Body of pancreas (tissue), 4 donors: ENCODE results near the gene ABL2. TPM values are rescaled to one million over a fixed set of nuclear protein-coding genes. Genes with fewer than 3 reads are reported as not detected.
"Not testable (repeated sequence)": the region's sequence is repeated elsewhere in the genome, so short reads cannot be mapped to it uniquely, and the experiment has no call there.

Experiments used
- ATAC-seq: fragments of 150-250 bp; one replicate; pipeline ENCODE4 v1.9.1; 2016
- DNase-seq, 4 donors: peaks; one replicate each; pipeline ENCODE4 v3.0.0-alpha.2; 2019
- H3K27ac ChIP-seq, 4 donors: fragments of 200-600 bp; sonication (generic); 1 replicate in 3 of 4; 2 replicates in 1 of 4; pipeline versions ENCODE4 v1.5.1 to v1.6.1; 2016 to 2019; ENCODE audit warnings: mild to moderate bottlenecking in 1 of 4, mixed read lengths in 1 of 4, moderate library complexity in 1 of 4
- H3K27me3 ChIP-seq, 2 donors: fragments of 200-600 bp; sonication (generic); one replicate each; pipeline ENCODE4 v1.6.0; 2016; ENCODE audit warnings: mild to moderate bottlenecking in 1 of 2
- H3K36me3 ChIP-seq, 2 donors: fragments of 200-600 bp; sonication (generic); replicated peaks in 1 of 2; 2 replicates each; pipeline ENCODE4 v1.5.1; 2016; ENCODE audit warnings: low read depth in 2 of 2; ENCODE audit not compliant: insufficient read depth in 1 of 2
- H3K4me1 ChIP-seq: fragments of 200-600 bp; sonication (generic); one replicate; pipeline ENCODE4 v1.6.0; 2016
- H3K4me3 ChIP-seq, 2 donors: fragments of 200-600 bp; sonication (generic); 1 replicate in 1 of 2; 2 replicates in 1 of 2; pipeline ENCODE4 v1.5.1; 2016 to 2019
- H3K9me3 ChIP-seq, 3 donors: fragments of 200-600 bp; sonication (generic); 1 replicate in 2 of 3; 2 replicates in 1 of 3; pipeline ENCODE4 v1.5.1; 2016
- CTCF ChIP-seq, 7 experiments: fragments of 450-650 bp in 4 of 7; fragments of 200-600 bp in 3 of 7; sonication (generic) in 3 of 7; IDR thresholded peaks; one replicate each; pipeline ENCODE4 v1.5.1; 2016 to 2019; ENCODE audit warnings: antibody characterized with exemption in 7 of 7
- POLR2A ChIP-seq, 3 donors: fragments of 450-650 bp; IDR thresholded peaks; one replicate each; pipeline ENCODE4 v1.6.1; 2016; ENCODE audit warnings: antibody characterized with exemption in 3 of 3, mild to moderate bottlenecking in 2 of 3
- WGBS, 2 donors: methylation state at CpG; one replicate each; pipeline ENCODE4 v1.1.5; 2017; 5-methylcytosine and 5-hydroxymethylcytosine counted together
- intact Hi-C: fragments of 100-400 bp; cut with DNase I; formaldehyde crosslinking; loops from one replicate; pipeline ENCODE4 v1.15.1; 2023
- total RNA-seq, 2 donors: library from RNA; depleted of rRNA; stranded (reverse); fragments of >200 nt; gene quantifications; one replicate each; pipeline ENCODE4 v1.1.0, GENCODE V29; 2016

The ABL2 gene
- total RNA-seq, 2 donors from 2014 or later, result 10.1 to 12.5 TPM

- WGBS, 2 donors, result 94% methylated on average over 4 of the region's 4 CpGs
- H3K4me3 ChIP-seq, result no peak overlapping the region
- no peaks in the 10 kb centered on the region for H3K36me3 ChIP-seq
- peaks cover 25% of the 10 kb centered on the region for H3K4me1 ChIP-seq
- H3K27me3 ChIP-seq, result no peaks in the 10 kb centered on the region
- TF ChIP-seq POLR2A (IDR thresholded peaks at IDR 0.05) (no peak), CTCF (IDR thresholded peaks at IDR 0.05) (no peak)
- intact Hi-C loops, result no loop called here
- no peak for DNase-seq
- H3K9me3 ChIP-seq, result no peaks in the 10 kb centered on the region
- H3K27ac ChIP-seq, result no peak overlapping the region
- ATAC-seq, result no peak
These were observed 2.4 kb upstream of the ABL2 start for GRCh38 chr1:179231923-179232322.

DNA sequence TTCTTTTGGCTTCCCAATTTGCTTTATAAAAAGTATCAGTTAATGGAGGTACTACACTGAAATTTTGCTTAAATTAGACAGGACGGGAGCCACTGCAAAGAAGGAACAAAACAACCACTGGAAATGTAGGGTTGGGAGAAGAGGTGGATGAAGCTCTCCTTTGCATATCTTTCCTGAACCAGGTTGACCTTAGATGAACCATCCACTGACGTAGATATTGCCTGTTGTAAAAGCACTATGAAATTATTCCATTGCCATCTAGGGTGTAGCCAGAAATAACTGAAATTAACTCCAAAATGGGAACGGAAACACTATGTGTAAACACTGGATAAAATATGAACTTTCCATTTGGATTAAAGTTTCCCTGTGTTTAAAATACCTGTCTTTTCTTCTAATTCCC is 1.2 kb upstream of the ABL2 start:
- 34 to 44% methylated on average over 3 of the region's 3 CpGs for WGBS, 2 donors

GRCh38 chr1:179230251-179230650 is 774 bp upstream of the ABL2 start:
- WGBS, 2 donors, result 49 to 56% methylated on average over 5 of the region's 5 CpGs
- intact Hi-C loops, result no loop called here
- ATAC-seq, result no peak

More for the DNA sequence above, 1.2 kb upstream of the ABL2 start:
- no peaks in the 10 kb centered on the region for H3K36me3 ChIP-seq
- H3K9me3 ChIP-seq, result no peaks in the 10 kb centered on the region
- peaks cover 25% of the 10 kb centered on the region for H3K4me1 ChIP-seq
- ATAC-seq, result no peak
- H3K4me3 ChIP-seq, result no peak overlapping the region
- H3K27ac ChIP-seq, result no peak overlapping the region
- TF ChIP-seq CTCF (IDR thresholded peaks at IDR 0.05) (no peak), POLR2A (IDR thresholded peaks at IDR 0.05) (no peak)
- intact Hi-C loops, result no loop called here
- no peaks in the 10 kb centered on the region for H3K27me3 ChIP-seq
- DNase-seq, result no peak

GRCh38 chr1:179228783-179229213 is 679 bp downstream of the ABL2 start:
- TF ChIP-seq CTCF (IDR thresholded peaks at IDR 0.05), result no peak
- no peak for TF ChIP-seq POLR2A (IDR thresholded peaks at IDR 0.05)
- ATAC-seq (peak; percentile 64), DNase-seq (peak; percentile 39 to 74 (median 46))
- WGBS, 2 donors, result 0 to 3% methylated on average over 8 to 14 of the region's 19 CpGs
- Histone ChIP-seq H3K27ac (peak overlapping the region; percentile 50 to 89 (median 71)), H3K27me3 (no peaks in the 10 kb centered on the region), H3K36me3 (no peaks in the 10 kb centered on the region), H3K9me3 (no peaks in the 10 kb centered on the region), H3K4me3 (peak overlapping the region; percentile 97 to 98), H3K4me1 (peaks cover 25% of the 10 kb centered on the region)
- intact Hi-C loops, result no loop called here

More at GRCh38 chr1:179230251-179230650, 774 bp upstream of the ABL2 start:
- Histone ChIP-seq H3K27ac (peak overlapping the region in 3 of 4 donors; percentile 69 to 89 (median 86)), H3K9me3 (no peaks in the 10 kb centered on the region), H3K4me1 (peaks cover 25% of the 10 kb centered on the region), H3K27me3 (no peaks in the 10 kb centered on the region), H3K4me3 (peak overlapping the region in 1 of 2 donors; percentile 97), H3K36me3 (no peaks in the 10 kb centered on the region)
- no peak for TF ChIP-seq CTCF (IDR thresholded peaks at IDR 0.05)
- no peak for TF ChIP-seq POLR2A (IDR thresholded peaks at IDR 0.05)
- DNase-seq, result no peak

GRCh38 chr1:179226738-179227137 is 2.7 kb downstream of the ABL2 start:
- Histone ChIP-seq H3K9me3 (no peaks in the 10 kb centered on the region), H3K27me3 (no peaks in the 10 kb centered on the region), H3K4me1 (peaks cover 25% of the 10 kb centered on the region), H3K4me3 (no peak overlapping the region), H3K27ac (no peak overlapping the region), H3K36me3 (no peaks in the 10 kb centered on the region)
- TF ChIP-seq CTCF (IDR thresholded peaks at IDR 0.05) (no peak), POLR2A (IDR thresholded peaks at IDR 0.05) (no peak)
- ATAC-seq (no peak), DNase-seq (no peak)
- intact Hi-C loops, result no loop called here

GRCh38 chr1:179224466-179224865 is 5.0 kb downstream of the ABL2 start:
- WGBS, 2 donors, result 89 to 93% methylated on average over 8 of the region's 8 CpGs
- H3K4me3 ChIP-seq, ATAC-seq, H3K36me3 ChIP-seq, H3K27me3 ChIP-seq, DNase-seq, intact Hi-C loops, H3K27ac ChIP-seq, H3K9me3 ChIP-seq: not testable (repeated sequence)
- H3K4me1 ChIP-seq, result peaks cover 37% of the 10 kb centered on the region

- H3K27ac ChIP-seq, H3K27me3 ChIP-seq, H3K9me3 ChIP-seq, ATAC-seq, H3K4me3 ChIP-seq, intact Hi-C loops, H3K36me3 ChIP-seq, DNase-seq: not testable (repeated sequence)
- 59 to 69% methylated on average over 7 of the region's 7 CpGs for WGBS, 2 donors
- peaks cover 35% of the 10 kb centered on the region for H3K4me1 ChIP-seq
These were observed 8.4 kb downstream of the ABL2 start for GRCh38 chr1:179221121-179221520.
